ENCODE measurements around the gene DACH2. TPM values are rescaled to one million over a fixed set of nuclear protein-coding genes. Genes with fewer than 3 reads are reported as not detected.

Gene DACH2
- polyA plus RNA-seq, 1 donor (not counting 4 experiments of a cell fraction or from before 2014, with no cell fraction given) = not detected

DNA sequence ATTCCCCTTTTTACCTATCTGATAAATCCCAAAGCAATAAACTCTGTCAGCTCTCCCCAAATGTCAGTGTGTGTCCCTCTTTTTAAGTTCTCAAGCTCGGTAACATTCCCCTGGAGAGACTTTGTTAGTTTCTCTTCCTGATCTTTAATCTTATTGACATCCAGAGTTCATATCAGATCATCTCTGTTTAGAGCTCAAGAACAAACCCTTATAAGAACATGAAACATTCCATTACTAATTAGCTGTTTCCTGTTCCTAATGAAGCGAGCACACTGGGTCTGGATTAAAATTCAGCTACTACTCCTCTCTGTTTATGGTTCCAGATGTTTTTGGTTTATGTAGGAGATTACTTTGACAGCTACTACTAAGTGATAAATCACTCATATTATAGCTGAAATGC, 681.5 kb downstream of the DACH2 start:
- no peaks in the 10 kb centered on the region for H3K79me2 ChIP-seq (ENCODE audit: control insufficient read depth, insufficient read depth, low read length)
- H3K4me3 ChIP-seq (ENCODE audit: control insufficient read depth in 2 of 3, extremely low read depth in 1 of 3, insufficient read depth in 2 of 3, low read depth in 1 of 3, low read length in 3 of 3) = no peak overlapping the region
- no peak overlapping the region for H3K27ac ChIP-seq (ENCODE audit: control insufficient read depth, insufficient read depth, low read length)
- TF ChIP-seq EZH2 (IDR thresholded peaks at IDR 0.05; ENCODE audit: low read length) = no peak
- TF ChIP-seq, protein P1, sequence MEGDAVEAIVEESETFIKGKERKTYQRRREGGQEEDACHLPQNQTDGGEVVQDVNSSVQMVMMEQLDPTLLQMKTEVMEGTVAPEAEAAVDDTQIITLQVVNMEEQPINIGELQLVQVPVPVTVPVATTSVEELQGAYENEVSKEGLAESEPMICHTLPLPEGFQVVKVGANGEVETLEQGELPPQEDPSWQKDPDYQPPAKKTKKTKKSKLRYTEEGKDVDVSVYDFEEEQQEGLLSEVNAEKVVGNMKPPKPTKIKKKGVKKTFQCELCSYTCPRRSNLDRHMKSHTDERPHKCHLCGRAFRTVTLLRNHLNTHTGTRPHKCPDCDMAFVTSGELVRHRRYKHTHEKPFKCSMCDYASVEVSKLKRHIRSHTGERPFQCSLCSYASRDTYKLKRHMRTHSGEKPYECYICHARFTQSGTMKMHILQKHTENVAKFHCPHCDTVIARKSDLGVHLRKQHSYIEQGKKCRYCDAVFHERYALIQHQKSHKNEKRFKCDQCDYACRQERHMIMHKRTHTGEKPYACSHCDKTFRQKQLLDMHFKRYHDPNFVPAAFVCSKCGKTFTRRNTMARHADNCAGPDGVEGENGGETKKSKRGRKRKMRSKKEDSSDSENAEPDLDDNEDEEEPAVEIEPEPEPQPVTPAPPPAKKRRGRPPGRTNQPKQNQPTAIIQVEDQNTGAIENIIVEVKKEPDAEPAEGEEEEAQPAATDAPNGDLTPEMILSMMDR (optimal IDR thresholded peaks at IDR 0.05 in 1 of 3, IDR thresholded peaks at IDR 0.05 in 1 of 3, conservative IDR thresholded peaks at IDR 0.05 in 1 of 3; ENCODE audit: extremely low read depth in 1 of 3, insufficient read depth in 2 of 3, low read length in 3 of 3) = no peak
- no peaks in the 10 kb centered on the region for H3K4me1 ChIP-seq (ENCODE audit: control insufficient read depth, extremely low read depth, insufficient read depth, low read length)
- H3K36me3 ChIP-seq (ENCODE audit: control insufficient read depth in 2 of 2, extremely low read depth in 1 of 2, insufficient read depth in 2 of 2, low read length in 2 of 2) = no peaks in the 10 kb centered on the region
- DNase-seq (ENCODE audit: low read depth, low spot score) (no peak), FAIRE-seq (no peak)
- H2AFZ ChIP-seq (ENCODE audit: control insufficient read depth, low read length) = no peak overlapping the region
- no peaks in the 10 kb centered on the region for H4K20me1 ChIP-seq (ENCODE audit: control insufficient read depth, extremely low read depth, insufficient read depth, low read length)
- no peak overlapping the region for H3K9ac ChIP-seq (ENCODE audit: control insufficient read depth, extremely low read depth, insufficient read depth, low read length)
- H3K27me3 ChIP-seq (ENCODE audit: control insufficient read depth, extremely low read depth, insufficient read depth, low read length) = no peaks in the 10 kb centered on the region
- H3K4me2 ChIP-seq (ENCODE audit: control insufficient read depth, extremely low read depth, insufficient read depth, low read depth, low read length) = no peak overlapping the region
- H3K9me3 ChIP-seq (ENCODE audit: control insufficient read depth, low read depth, low read length) = no peaks in the 10 kb centered on the region
- H3K9me1 ChIP-seq (ENCODE audit: control insufficient read depth, extremely low read depth, insufficient read depth, low read length) = no peaks in the 10 kb centered on the region
- dilution Hi-C loops (cut with MboI; ENCODE audit: extremely low pct_ligation_motif_present, low sequenced_read_pairs) = no loop called here

DNA sequence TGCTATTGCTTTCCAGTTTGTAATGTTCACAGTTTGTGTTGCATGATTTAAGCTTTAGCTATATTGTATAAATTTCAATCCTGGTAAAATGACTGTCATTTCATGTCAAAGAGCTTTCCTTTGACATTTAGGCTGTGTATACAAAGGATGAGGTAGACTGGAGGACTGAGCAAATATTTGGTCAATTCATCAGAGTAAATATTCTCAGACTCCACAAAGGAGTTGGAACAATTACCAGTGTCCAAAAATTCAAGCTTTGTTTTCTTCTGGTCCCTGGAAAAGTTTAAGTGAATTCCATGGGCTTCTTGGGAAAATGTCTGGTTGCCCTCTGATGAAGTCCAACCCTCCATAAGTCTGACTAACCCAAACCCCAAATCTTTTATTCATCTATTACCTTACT, 682.4 kb downstream of the DACH2 start:
- no peaks in the 10 kb centered on the region for H3K27me3 ChIP-seq (ENCODE audit: control insufficient read depth, extremely low read depth, insufficient read depth, low read length)
- no peak overlapping the region for H3K4me3 ChIP-seq (ENCODE audit: control insufficient read depth in 2 of 3, extremely low read depth in 1 of 3, insufficient read depth in 2 of 3, low read depth in 1 of 3, low read length in 3 of 3)
- H2AFZ ChIP-seq (ENCODE audit: control insufficient read depth, low read length) = no peak overlapping the region
- no peaks in the 10 kb centered on the region for H3K36me3 ChIP-seq (ENCODE audit: control insufficient read depth in 2 of 2, extremely low read depth in 1 of 2, insufficient read depth in 2 of 2, low read length in 2 of 2)
- no peaks in the 10 kb centered on the region for H3K4me1 ChIP-seq (ENCODE audit: control insufficient read depth, extremely low read depth, insufficient read depth, low read length)
- no peak overlapping the region for H3K27ac ChIP-seq (ENCODE audit: control insufficient read depth, insufficient read depth, low read length)
- FAIRE-seq (no peak), DNase-seq (ENCODE audit: low read depth, low spot score) (no peak)
- H4K20me1 ChIP-seq (ENCODE audit: control insufficient read depth, extremely low read depth, insufficient read depth, low read length) = no peaks in the 10 kb centered on the region
- H3K4me2 ChIP-seq (ENCODE audit: control insufficient read depth, extremely low read depth, insufficient read depth, low read depth, low read length) = no peak overlapping the region
- H3K9ac ChIP-seq (ENCODE audit: control insufficient read depth, extremely low read depth, insufficient read depth, low read length) = no peak overlapping the region
- TF ChIP-seq EZH2 (IDR thresholded peaks at IDR 0.05; ENCODE audit: low read length) = no peak
- TF ChIP-seq, protein P1 (optimal IDR thresholded peaks at IDR 0.05 in 1 of 3, IDR thresholded peaks at IDR 0.05 in 1 of 3, conservative IDR thresholded peaks at IDR 0.05 in 1 of 3; ENCODE audit: extremely low read depth in 1 of 3, insufficient read depth in 2 of 3, low read length in 3 of 3) = no peak
- no peaks in the 10 kb centered on the region for H3K9me3 ChIP-seq (ENCODE audit: control insufficient read depth, low read depth, low read length)
- no peaks in the 10 kb centered on the region for H3K79me2 ChIP-seq (ENCODE audit: control insufficient read depth, insufficient read depth, low read length)
- dilution Hi-C loops (cut with MboI; ENCODE audit: extremely low pct_ligation_motif_present, low sequenced_read_pairs) = no loop called here
- no peaks in the 10 kb centered on the region for H3K9me1 ChIP-seq (ENCODE audit: control insufficient read depth, extremely low read depth, insufficient read depth, low read length)
